IPS-NIHi11 (cell line): ENCODE results near the gene NLK.
"Not testable (repeated sequence)": the region's sequence is repeated elsewhere in the genome, so short reads cannot be mapped to it uniquely, and the experiment has no call there.

Experiments
- DNase-seq: peaks from one replicate; pipeline ENCODE4 v3.0.0; 2012; ENCODE audit warnings: mixed read lengths, low spot score

Gene NLK

DNA sequence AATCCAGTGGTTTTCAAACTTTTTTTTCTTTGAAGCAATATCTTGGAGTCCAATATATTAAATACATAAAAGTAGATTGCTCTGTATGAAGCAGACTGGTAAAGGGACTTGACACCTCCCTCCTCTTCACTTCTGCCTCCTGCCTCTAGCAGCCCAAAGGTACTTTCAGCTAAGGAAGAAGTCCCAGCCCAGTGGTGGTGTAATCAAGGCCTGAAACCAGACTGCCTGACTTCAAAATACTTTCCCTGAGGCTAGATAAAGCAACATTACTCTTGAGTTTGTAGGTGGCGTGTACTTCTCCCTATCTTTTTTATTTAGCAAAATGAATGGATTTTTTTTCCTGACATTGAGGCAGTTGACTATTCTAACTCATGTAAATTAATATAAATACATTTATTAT lies 154.2 kb downstream of the NLK start:
- no peak for DNase-seq

DNA sequence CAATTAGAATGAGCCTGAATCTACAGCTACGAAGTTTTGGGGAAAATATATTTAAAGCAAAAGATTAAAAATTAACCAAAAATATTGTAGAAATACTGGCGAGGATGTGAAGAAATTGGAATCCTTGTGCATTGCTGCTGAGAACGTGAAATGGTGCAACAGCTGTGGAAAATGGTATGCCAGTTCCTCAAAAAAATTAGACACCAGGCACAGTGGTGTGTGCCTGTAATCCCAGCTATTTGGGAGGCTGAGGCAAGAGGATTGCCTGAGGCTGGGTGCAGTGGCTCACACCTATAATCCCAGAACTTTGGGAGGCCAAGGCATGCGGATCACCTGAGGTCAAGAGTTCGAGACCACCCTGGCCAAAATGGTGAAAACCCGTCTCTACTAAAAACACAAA lies 156.6 kb downstream of the NLK start:
- DNase-seq, result no peak

DNA sequence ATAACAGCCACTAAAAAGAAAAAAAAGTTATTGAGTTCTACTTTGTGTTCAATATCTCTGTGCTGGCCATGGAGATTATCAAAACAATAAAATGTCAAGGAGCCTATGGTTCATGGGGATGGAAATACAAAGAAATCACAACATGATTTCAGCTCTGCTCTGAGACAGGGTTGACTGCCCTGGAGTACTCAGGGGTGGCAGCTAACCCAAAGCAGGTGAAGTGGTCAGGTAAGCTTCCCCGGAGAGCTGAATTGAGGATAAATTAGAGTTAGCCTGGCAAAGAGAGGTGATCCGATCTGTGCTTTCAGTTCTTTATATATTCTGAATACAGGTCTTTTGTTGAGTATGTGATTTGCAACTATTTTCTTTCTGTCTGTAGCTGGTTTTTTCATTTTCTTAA lies 157.3 kb downstream of the NLK start:
- DNase-seq, result no peak

DNA sequence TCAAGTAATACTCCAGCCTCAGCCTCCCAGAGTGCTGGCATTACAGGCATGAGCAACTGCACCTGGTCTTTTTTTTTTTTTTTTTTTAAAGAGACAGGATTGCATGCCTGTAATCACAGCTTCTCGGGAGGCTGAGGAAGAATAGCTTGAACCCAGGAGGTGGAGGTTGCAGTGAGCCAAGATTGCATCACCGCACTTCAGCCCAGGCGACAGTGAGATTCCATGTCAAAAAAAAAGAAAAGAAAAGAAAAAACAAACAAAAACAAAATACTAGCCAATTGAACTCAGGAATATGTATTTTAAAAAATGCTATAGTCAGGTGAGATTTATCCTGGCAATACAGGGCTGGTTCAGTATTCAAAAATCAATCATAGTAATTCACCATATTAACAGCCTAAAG lies 158.8 kb downstream of the NLK start:
- no peak for DNase-seq

DNA sequence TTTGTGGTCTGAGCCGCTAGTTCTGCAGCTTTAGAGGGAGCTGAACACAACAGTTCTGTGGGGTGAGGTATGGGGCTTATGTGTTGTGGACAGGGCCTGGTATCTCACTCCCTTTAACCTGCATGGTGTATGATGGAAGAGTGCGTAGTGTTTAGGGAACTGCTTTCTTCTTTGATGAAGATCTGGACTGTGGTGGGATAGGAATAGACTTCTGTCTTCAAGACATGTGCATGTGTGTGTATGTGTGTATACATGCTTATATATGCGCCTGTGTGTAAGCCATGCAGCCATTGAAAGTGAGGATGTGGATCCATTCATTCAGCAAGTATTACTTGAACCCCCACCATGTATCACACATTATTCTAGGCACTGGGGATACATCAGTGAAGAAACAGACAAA lies 161.8 kb downstream of the NLK start:
- DNase-seq, result no peak

DNA sequence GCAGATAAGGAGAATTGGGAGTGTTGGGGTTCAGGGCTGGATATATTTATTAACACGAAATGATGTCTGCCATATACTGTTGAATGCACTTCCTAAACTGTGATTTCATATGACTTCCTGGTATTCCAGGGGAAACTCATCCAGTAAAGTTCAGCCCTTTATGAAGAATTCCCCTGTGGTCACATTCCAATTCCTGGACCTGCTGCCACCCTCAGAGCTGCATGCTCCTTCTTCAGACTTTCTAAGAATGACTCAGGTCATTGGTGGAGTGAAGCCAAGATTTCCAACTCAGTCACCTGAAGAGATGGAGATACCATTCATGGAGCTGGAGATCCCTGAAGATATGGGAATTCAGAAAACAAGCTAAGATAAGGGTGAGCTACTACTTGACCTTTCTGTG lies 162.3 kb downstream of the NLK start:
- DNase-seq, result no peak

DNA sequence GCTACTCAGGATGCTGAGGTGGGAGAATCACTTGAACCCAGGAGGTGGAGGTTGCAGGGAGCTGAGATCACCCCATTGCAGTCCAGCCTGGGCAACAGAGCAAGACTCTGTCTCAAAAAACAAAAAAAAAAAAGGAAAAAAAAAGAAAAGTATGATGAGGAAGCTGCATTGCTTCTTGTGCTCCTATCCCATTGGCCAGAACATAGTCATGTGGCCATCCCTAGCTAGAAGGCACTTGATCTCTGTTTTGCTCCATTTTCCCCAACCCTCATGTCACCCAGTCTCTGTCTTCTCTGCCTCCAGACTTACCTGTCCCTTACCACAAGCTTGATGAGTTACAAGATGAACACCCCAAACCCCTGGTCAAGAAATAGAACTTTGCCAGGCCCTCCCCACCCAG lies 163.8 kb downstream of the NLK start:
- DNase-seq, result no peak

DNA sequence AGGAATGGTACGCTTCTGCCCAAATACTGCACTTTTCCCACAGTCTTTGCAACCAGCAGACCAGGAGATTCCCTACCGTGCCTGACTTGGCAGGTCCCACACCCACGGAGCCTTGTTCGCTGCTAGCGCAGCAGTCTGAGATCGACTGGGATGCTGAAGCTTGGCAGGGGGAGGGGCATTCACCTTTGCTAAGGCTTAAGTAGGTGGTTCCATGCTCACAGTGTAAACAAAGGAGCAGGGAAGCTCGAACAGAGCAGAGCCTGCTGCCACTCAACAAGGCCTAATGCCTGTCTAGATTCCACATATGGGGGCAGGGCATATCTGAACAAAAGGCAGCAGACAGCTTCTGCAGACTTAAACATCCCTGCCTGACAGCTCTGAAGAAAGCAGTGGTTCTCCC lies 169.3 kb downstream of the NLK start:
- DNase-seq, result no peak

DNA sequence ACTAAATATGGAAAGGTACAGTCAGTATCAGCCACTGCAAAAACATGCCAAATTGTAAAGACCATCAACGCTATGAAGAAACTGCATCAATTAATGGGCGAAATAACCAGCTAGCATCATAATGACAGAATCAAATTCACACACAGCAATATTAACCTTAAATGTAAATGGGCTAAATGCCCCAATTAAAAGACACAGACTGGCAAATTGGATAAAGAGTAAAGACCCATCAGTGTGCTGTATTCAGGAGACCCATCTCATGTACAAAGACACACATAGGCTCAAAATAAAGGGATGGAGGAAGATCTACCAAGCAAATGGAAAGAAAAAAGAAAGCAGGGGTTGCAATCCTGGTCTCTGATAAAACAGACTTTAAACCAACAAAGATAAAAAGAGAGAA lies 171.1 kb downstream of the NLK start:
- DNase-seq, result not testable (repeated sequence)

DNA sequence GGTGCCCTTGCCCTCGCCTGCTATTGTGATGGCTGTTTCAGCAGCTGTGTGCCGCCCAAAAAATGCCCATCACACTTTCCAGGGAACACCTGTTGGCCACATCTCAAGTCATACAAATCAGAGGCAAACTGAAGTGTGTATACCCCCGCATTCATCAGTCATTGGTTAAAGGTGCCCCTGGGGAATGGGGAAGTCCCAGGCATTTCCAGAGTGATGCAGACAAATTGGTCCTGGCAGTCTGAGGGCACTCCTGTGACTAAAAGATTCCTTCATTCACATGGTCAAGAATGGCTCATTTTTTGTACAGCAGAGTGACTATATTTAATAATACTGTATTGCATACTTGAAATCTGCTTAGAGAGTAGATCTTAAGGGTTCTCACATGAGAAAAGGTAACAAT lies 173.6 kb downstream of the NLK start:
- DNase-seq, result no peak

DNA sequence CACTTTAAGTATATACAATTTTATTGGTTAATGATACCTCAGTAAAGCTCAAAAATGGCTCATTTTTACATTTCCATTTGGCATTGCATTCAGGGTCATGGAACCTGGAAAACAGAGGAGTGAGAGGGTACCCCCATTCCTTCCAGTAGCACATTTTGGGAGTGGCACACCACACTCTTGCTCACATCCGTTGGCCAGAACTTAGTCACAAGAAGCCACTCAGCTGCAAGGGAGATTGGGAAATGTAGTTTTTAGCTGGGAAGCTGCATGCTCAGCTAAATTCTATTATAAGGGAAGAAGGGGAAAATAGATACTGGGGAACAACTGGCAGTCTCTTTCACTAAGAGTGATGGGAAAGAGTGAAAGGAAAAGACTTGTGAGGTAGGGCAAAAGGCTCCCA lies 174.1 kb downstream of the NLK start:
- DNase-seq, result no peak

DNA sequence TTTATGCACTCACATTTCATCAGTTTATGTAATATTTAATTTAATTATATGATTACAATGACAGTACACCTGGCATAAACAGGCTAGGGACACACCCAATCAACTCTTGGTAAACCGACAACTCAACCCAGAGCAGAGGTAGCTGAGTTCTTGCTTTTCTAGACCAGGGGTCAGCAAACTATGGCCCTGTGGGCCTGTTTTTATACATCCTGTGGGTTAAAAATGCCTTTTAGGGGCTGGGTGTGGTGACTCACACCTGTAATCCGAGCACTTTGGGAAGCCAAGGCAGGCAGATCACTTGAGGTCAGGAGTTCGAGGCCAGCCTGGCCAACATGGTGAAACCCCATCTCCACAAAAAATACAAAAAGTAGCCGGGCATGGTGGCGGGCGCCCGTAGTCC lies 177.3 kb downstream of the NLK start:
- no peak for DNase-seq

DNA sequence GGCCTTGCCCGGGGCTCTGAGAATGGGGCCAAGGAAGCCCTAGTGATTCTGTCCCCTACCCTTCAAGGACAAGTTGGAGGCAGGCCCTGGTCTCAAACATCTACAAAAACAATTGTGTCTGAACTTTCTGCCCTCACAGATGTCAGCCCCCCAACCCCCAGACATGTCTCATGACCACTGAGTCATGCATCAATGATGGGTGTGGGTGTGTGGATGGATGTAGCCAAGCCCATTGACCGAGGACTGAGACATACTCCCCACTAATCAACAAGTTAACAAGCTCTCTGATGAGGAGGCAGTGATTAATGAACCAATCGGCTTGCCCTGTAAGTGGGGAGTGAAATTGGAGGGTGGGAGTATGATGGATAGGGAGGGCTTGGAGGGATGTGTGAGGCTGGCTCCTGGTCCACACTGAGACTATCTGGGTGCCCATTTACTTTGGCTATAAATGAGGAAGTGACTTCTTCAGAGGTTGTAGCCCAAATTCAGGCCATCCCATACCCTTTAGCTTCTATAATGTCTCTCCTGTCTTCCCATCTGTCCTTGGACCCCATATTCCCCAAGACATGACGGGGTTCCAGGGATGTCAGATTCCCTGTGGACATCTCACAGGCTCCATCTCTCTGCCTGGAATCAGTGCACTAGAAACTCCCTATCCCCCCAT lies 179.4 kb downstream of the NLK start:
- DNase-seq, result no peak

DNA sequence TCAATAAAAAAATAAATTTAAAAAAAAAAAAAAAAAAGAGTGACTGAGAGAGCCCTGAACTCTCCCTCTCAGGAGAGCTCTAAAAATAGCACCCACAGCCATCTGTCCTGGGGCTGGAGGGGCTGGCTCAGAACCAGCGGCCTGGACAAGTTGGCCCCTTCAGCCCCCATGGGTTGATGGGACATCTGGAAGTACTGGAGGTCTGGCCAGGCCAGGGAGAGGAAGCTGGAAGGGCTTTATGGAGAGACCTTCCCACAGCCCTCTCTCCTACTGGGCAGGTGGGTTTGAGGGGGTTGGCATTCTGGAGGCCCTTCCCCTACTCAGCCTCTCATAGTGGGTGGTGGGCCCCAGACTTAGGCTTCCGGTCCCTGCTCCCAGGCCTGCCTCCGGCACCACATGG lies 182.8 kb downstream of the NLK start:
- no peak for DNase-seq

DNA sequence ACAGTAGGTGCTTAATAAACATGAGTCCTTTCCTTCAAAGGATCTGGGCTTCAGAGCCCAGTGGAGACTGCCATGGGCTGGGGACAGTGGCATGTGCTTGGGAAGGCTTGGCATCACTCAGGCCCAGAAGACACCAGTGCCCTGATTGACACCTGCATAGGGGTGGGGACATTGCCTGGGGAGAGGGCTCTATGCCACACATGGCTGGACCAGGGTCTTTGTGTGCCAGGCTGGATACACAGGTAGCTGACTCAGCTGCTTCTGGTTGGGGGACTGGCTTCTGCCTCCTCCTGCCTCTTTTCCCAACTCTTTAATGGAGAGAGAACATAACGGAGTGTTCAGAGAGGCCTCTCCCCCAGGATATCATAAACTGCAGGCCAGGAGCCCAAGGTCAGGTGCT lies 183.4 kb downstream of the NLK start:
- no peak for DNase-seq

DNA sequence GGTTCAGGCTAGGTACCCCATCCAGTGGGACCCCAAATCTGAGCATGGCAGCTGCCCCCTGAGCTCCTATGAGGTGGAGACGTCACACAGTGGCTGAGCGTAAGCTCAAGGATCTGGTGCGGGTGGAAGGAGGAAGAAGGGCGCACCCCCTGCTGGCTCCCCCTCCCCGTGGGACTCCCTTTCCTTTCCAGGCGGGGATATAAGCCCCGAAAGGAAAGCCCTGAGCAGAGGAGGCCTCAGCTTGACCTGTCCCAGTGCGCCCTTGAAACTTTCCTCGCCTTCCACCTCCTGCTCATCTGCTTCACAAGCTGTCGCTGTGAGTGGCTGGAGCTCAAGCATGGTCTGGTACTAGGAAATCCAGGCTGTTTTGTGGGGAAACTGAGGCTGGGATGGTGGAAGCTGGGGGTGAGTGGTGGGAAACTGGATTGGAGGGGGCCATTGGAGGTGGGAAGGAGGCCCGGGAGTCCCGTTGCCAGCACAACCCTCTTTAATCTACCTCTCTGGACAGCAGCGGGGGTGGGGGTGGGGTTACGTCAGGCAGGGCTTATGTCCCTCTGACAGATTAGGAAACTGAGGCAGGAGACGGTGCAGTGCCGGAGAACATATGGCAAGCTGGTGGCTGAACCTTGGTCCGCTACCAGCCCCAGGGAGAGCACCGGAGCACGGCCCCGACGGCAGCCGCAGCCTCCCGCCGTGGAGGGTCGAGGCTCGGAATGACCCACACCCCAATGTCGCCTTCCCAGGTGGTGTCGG lies 184.3 kb downstream of the NLK start:
- DNase-seq, result no peak

DNA sequence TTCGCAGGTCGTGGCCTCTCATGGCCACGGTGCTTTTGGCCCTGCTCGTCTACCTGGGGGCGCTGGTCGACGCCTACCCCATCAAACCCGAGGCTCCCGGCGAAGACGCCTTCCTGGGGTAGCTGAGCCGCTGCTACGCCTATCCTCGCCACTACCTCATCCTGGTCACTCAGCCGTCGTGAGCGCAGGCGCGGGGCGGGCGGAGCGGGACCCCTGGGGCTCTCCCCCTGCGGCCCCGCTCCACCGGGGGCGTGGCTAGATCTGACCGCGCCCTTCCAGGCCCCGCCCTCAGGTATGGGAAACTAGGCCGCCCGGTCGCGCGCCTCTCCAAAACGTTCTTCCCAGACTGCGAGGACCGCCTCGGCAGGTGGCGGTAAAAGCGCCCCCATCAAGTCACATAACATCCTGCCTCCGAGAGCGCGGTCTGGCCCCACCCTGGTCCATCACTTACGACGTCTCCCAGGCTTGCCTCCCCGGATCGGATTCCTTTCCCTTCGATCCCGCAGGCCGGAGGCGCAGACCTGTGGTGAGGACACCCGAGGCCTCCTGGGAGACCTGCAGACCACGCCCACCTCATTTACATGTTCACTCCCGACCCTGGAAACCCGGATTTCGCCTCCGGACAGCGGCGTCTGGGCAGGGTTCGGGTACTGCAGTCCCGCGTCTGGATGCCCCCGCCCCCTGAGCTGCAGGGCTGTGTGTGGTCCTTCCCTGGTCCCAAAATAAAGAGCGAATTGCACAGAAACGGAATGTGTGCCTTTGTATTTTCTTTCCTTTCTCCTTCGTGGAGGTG lies 185.0 kb downstream of the NLK start:
- DNase-seq, result peak; percentile 98

DNA sequence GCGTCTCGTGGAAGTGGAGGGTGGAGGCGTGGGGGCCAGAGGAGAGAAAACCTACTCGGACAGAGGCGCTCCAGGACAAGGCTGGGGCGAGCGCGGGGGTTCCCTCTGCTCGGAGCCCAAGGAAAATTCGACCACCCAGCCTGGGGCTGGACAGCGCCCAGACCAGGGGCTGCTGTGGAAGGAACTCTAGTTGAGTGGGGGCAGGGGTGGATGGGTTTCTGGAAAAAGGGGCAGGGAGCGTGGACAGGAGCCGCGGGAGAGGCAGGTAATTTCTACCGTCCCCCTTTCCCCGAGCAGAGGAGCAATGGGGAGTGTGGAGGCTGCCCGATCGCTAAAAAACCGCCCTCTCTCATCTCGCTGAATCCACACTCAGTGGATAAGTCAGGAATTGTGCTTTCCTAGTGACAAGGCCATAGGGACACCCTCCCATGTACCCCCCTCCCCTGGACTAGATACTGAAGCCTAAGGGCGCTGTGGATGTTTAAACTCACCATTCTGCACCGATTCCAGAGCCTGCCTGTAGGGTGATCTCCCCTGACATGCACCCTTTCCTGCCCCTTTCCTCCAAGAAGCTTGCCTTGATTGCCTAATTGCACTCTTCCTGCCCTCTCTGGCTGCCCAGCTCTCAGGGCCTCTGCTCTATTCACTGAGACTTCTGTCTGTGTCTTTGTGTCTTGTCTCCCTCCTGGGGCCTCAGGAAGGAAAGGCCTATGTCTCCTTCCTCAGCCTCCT lies 185.8 kb downstream of the NLK start:
- peak; percentile 33 for DNase-seq

DNA sequence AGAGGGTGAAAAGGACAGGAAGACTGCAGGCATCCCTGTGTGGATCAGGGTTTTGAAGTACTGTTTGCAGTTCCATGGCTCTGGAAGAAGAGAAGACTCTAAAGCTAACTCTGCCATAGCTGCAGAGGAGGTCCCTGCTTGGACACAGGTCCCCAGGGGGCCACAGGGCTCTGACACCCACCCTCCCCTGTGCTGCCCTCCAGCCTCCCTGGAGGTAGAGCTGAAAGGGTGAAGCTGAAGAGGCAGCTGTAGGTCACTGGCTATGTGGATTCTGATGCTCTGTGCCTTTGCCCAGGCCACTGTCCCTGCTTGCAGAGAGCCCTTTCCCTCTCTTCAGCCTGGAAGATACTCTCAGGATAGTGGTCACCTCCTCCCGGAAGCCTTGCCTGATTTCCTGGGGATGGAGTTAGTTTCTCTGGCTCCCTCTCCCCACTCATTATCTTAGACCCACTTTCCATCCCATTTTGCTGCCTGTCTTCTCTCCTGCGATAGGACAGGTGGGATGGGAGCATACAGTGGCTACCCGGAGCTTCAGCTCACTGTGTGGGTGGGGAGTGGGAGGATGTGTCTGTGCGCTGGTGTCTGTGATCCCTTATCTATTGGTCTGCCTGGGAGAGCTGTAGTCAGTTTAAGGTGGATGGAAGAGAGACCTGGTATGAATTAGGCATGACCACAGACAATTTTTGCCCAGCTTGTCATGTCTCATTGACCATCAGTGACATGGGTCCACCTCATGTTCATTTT lies 186.7 kb downstream of the NLK start:
- no peak for DNase-seq

DNA sequence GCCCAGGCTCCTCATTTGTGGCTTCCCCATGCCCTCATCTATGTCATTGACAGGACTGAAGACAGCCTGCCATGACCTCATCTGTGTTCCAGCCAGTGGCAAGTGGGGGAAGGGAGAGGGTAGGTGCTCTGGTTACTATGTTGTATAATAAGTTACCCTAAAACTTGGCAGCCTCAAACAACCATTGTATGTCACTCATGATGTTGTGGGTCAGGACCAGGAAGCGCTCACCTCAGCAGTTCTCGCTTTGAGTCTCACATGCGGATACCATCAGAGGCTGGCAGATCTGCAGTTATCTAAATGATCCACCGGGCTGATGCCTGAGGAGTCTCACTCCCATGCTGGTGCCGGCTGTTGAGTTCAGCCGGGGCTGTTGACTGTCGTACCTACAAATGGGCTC lies 187.5 kb downstream of the NLK start:
- DNase-seq, result no peak

DNA sequence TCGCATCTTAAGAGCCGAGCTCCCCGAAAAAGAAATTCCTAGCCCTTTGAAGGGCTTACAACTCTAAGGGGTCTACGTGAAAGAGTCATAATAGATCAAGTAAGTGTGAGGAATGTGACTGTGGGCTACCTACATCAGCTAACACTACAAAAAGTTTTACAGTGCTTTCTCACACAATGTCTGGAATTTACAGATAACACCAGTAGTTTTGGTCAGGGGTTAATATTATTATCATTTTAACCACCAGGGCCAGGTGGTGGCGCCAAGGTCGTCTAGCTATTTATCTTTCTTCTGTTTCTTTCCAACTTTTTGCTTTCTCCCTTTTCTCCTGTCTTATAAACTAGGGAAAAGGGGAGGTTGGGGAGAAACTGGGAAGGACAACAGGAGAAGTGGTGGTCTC lies 188.1 kb downstream of the NLK start:
- not testable (repeated sequence) for DNase-seq

DNA sequence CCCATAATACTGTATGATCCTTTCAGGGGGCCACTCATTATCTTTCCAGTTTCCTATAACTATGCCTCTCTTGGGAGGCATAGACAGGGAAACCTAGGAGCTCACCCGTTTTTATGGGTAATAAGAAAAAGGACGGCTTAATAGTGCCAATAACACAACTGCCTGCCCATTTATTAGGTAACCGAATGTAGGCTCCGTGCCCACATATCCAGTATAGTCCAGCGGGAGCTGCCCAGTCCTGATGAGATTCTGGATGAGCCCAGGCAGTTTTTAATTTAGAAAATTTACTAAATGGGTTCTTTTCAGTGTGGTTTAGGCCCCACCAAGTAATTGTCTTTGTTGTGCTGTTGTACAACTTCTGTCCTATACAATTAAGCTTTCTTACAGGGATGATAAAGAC lies 189.1 kb downstream of the NLK start:
- DNase-seq, result not testable (repeated sequence)
